ENCODE data around the gene SLC39A10.
"Not testable (repeated sequence)": the region's sequence is repeated elsewhere in the genome, so short reads cannot be mapped to it uniquely, and the experiment has no call there.

Gene SLC39A10

GRCh38 chr2:195648370-195648769 lies 8.7 kb upstream of the SLC39A10 start:
- not testable (repeated sequence) for H3K4me3 ChIP-seq (ENCODE audit: low read depth, low read length); H3K9me3 ChIP-seq (ENCODE audit: control insufficient read depth, insufficient read depth, low read length); H3K36me3 ChIP-seq (ENCODE audit: control insufficient read depth, insufficient read depth, low read length); H3K27me3 ChIP-seq (ENCODE audit: control insufficient read depth, insufficient read depth, low read length); H3K9ac ChIP-seq (ENCODE audit: low read depth, low read length)
- H3K4me1 ChIP-seq (ENCODE audit: control insufficient read depth, insufficient read depth, low read length): peaks cover 12% of the 10 kb centered on the region

GRCh38 chr2:195648787-195649186 lies 8.2 kb upstream of the SLC39A10 start:
- H3K4me1 ChIP-seq (ENCODE audit: control insufficient read depth, insufficient read depth, low read length): peaks cover 12% of the 10 kb centered on the region
- H3K4me3 ChIP-seq (ENCODE audit: low read depth, low read length): no peak overlapping the region
- no peaks in the 10 kb centered on the region for H3K36me3 ChIP-seq (ENCODE audit: control insufficient read depth, insufficient read depth, low read length)
- no peaks in the 10 kb centered on the region for H3K27me3 ChIP-seq (ENCODE audit: control insufficient read depth, insufficient read depth, low read length)
- H3K9ac ChIP-seq (ENCODE audit: low read depth, low read length): no peak overlapping the region
- no peaks in the 10 kb centered on the region for H3K9me3 ChIP-seq (ENCODE audit: control insufficient read depth, insufficient read depth, low read length)

- no peak overlapping the region for H3K9ac ChIP-seq (ENCODE audit: low read depth, low read length)
- no peaks in the 10 kb centered on the region for H3K9me3 ChIP-seq (ENCODE audit: control insufficient read depth, insufficient read depth, low read length)
- no peak overlapping the region for H3K4me3 ChIP-seq (ENCODE audit: low read depth, low read length)
- peaks cover 12% of the 10 kb centered on the region for H3K4me1 ChIP-seq (ENCODE audit: control insufficient read depth, insufficient read depth, low read length)
- no peaks in the 10 kb centered on the region for H3K36me3 ChIP-seq (ENCODE audit: control insufficient read depth, insufficient read depth, low read length)
- no peaks in the 10 kb centered on the region for H3K27me3 ChIP-seq (ENCODE audit: control insufficient read depth, insufficient read depth, low read length)
Observed at GRCh38 chr2:195649629-195650190, 7.3 kb upstream of the SLC39A10 start.

GRCh38 chr2:195651046-195651445 lies 6.0 kb upstream of the SLC39A10 start:
- Histone ChIP-seq H3K9ac (ENCODE audit: low read depth, low read length) (no peak overlapping the region), H3K9me3 (ENCODE audit: control insufficient read depth, insufficient read depth, low read length) (no peaks in the 10 kb centered on the region), H3K4me3 (ENCODE audit: low read depth, low read length) (no peak overlapping the region), H3K36me3 (ENCODE audit: control insufficient read depth, insufficient read depth, low read length) (no peaks in the 10 kb centered on the region), H3K4me1 (ENCODE audit: control insufficient read depth, insufficient read depth, low read length) (peaks cover 7% of the 10 kb centered on the region), H3K27me3 (ENCODE audit: control insufficient read depth, insufficient read depth, low read length) (no peaks in the 10 kb centered on the region)

- H3K4me3 ChIP-seq (ENCODE audit: low read depth, low read length): no peak overlapping the region
- H3K4me1 ChIP-seq (ENCODE audit: control insufficient read depth, insufficient read depth, low read length): no peaks in the 10 kb centered on the region
- no peaks in the 10 kb centered on the region for H3K9me3 ChIP-seq (ENCODE audit: control insufficient read depth, insufficient read depth, low read length)
- no peaks in the 10 kb centered on the region for H3K27me3 ChIP-seq (ENCODE audit: control insufficient read depth, insufficient read depth, low read length)
- no peak overlapping the region for H3K9ac ChIP-seq (ENCODE audit: low read depth, low read length)
- no peaks in the 10 kb centered on the region for H3K36me3 ChIP-seq (ENCODE audit: control insufficient read depth, insufficient read depth, low read length)
Observed at GRCh38 chr2:195652911-195653310, 4.1 kb upstream of the SLC39A10 start.

GRCh38 chr2:195656161-195656858 lies 716 bp upstream of the SLC39A10 start:
- no peaks in the 10 kb centered on the region for H3K36me3 ChIP-seq (ENCODE audit: control insufficient read depth, insufficient read depth, low read length)
- peak overlapping the region; percentile 76 for H3K4me3 ChIP-seq (ENCODE audit: low read depth, low read length)
- H3K9me3 ChIP-seq (ENCODE audit: control insufficient read depth, insufficient read depth, low read length): no peaks in the 10 kb centered on the region
- H3K4me1 ChIP-seq (ENCODE audit: control insufficient read depth, insufficient read depth, low read length): peaks cover 10% of the 10 kb centered on the region
- no peaks in the 10 kb centered on the region for H3K27me3 ChIP-seq (ENCODE audit: control insufficient read depth, insufficient read depth, low read length)
- H3K9ac ChIP-seq (ENCODE audit: low read depth, low read length): peak overlapping the region; percentile 51

- H3K9ac ChIP-seq (ENCODE audit: low read depth, low read length): peak overlapping the region; percentile 91
- no peaks in the 10 kb centered on the region for H3K36me3 ChIP-seq (ENCODE audit: control insufficient read depth, insufficient read depth, low read length)
- no peaks in the 10 kb centered on the region for H3K9me3 ChIP-seq (ENCODE audit: control insufficient read depth, insufficient read depth, low read length)
- peaks cover 10% of the 10 kb centered on the region for H3K4me1 ChIP-seq (ENCODE audit: control insufficient read depth, insufficient read depth, low read length)
- peak overlapping the region; percentile 76 for H3K4me3 ChIP-seq (ENCODE audit: low read depth, low read length)
- no peaks in the 10 kb centered on the region for H3K27me3 ChIP-seq (ENCODE audit: control insufficient read depth, insufficient read depth, low read length)
Observed at GRCh38 chr2:195657634-195658540, 861 bp downstream of the SLC39A10 start.

GRCh38 chr2:195658541-195658890 lies 1.5 kb downstream of the SLC39A10 start:
- H3K27me3 ChIP-seq (ENCODE audit: control insufficient read depth, insufficient read depth, low read length): no peaks in the 10 kb centered on the region
- peak overlapping the region; percentile 91 for H3K9ac ChIP-seq (ENCODE audit: low read depth, low read length)
- no peaks in the 10 kb centered on the region for H3K36me3 ChIP-seq (ENCODE audit: control insufficient read depth, insufficient read depth, low read length)
- H3K4me3 ChIP-seq (ENCODE audit: low read depth, low read length): peak overlapping the region; percentile 76
- no peaks in the 10 kb centered on the region for H3K9me3 ChIP-seq (ENCODE audit: control insufficient read depth, insufficient read depth, low read length)
- peaks cover 10% of the 10 kb centered on the region for H3K4me1 ChIP-seq (ENCODE audit: control insufficient read depth, insufficient read depth, low read length)

- H3K9ac ChIP-seq (ENCODE audit: low read depth, low read length): no peak overlapping the region
- no peaks in the 10 kb centered on the region for H3K27me3 ChIP-seq (ENCODE audit: control insufficient read depth, insufficient read depth, low read length)
- H3K4me1 ChIP-seq (ENCODE audit: control insufficient read depth, insufficient read depth, low read length): peaks cover 10% of the 10 kb centered on the region
- H3K9me3 ChIP-seq (ENCODE audit: control insufficient read depth, insufficient read depth, low read length): no peaks in the 10 kb centered on the region
- H3K4me3 ChIP-seq (ENCODE audit: low read depth, low read length): no peak overlapping the region
- H3K36me3 ChIP-seq (ENCODE audit: control insufficient read depth, insufficient read depth, low read length): no peaks in the 10 kb centered on the region
Observed at GRCh38 chr2:195659114-195659513, 2.1 kb downstream of the SLC39A10 start.

- Histone ChIP-seq H3K4me1 (ENCODE audit: control insufficient read depth, insufficient read depth, low read length) (peaks cover 10% of the 10 kb centered on the region), H3K27me3 (ENCODE audit: control insufficient read depth, insufficient read depth, low read length) (no peaks in the 10 kb centered on the region), H3K36me3 (ENCODE audit: control insufficient read depth, insufficient read depth, low read length) (no peaks in the 10 kb centered on the region), H3K9me3 (ENCODE audit: control insufficient read depth, insufficient read depth, low read length) (no peaks in the 10 kb centered on the region), H3K4me3 (ENCODE audit: low read depth, low read length) (no peak overlapping the region), H3K9ac (ENCODE audit: low read depth, low read length) (no peak overlapping the region)
Observed at GRCh38 chr2:195659982-195660890, 3.2 kb downstream of the SLC39A10 start.

GRCh38 chr2:195662138-195662537 lies 5.1 kb downstream of the SLC39A10 start:
- no peaks in the 10 kb centered on the region for H3K36me3 ChIP-seq (ENCODE audit: control insufficient read depth, insufficient read depth, low read length)
- no peaks in the 10 kb centered on the region for H3K9me3 ChIP-seq (ENCODE audit: control insufficient read depth, insufficient read depth, low read length)
- no peak overlapping the region for H3K9ac ChIP-seq (ENCODE audit: low read depth, low read length)
- H3K27me3 ChIP-seq (ENCODE audit: control insufficient read depth, insufficient read depth, low read length): no peaks in the 10 kb centered on the region
- H3K4me3 ChIP-seq (ENCODE audit: low read depth, low read length): no peak overlapping the region
- peaks cover 10% of the 10 kb centered on the region for H3K4me1 ChIP-seq (ENCODE audit: control insufficient read depth, insufficient read depth, low read length)

Measured in iPS-15b (cell line).